NCI-H146 (cell line): Measurements from ENCODE around the gene CLCN4.
A peak's percentile ranks its signal among the peaks of the same experiment; 100 is the strongest.

Experiments
- DNase-seq: peaks from one replicate; lab custom pipeline; 2025; lab: John Stamatoyannopoulos, UW

The CLCN4 gene

GRCh38 chrX:10167573-10167972 lies 10.8 kb downstream of the CLCN4 start:
- DNase-seq: no peak

GRCh38 chrX:10168226-10168625 lies 11.5 kb downstream of the CLCN4 start:
- DNase-seq: no peak

GRCh38 chrX:10169175-10169574 lies 12.4 kb downstream of the CLCN4 start:
- no peak for DNase-seq

- DNase-seq: no peak
Observed at GRCh38 chrX:10171249-10171648, 14.5 kb downstream of the CLCN4 start.

GRCh38 chrX:10172877-10173276 lies 16.1 kb downstream of the CLCN4 start:
- no peak for DNase-seq

- no peak for DNase-seq
Observed at GRCh38 chrX:10173331-10173900, 16.6 kb downstream of the CLCN4 start.

GRCh38 chrX:10174051-10174450 lies 17.3 kb downstream of the CLCN4 start:
- DNase-seq: no peak

- no peak for DNase-seq
Observed at GRCh38 chrX:10174810-10175209, 18.0 kb downstream of the CLCN4 start.

- no peak for DNase-seq
Observed at GRCh38 chrX:10175319-10175871, 18.6 kb downstream of the CLCN4 start.

GRCh38 chrX:10176121-10177003 lies 19.6 kb downstream of the CLCN4 start:
- no peak for DNase-seq

GRCh38 chrX:10177004-10177396 lies 20.2 kb downstream of the CLCN4 start:
- no peak for DNase-seq

GRCh38 chrX:10177601-10178000 lies 20.8 kb downstream of the CLCN4 start:
- DNase-seq: no peak

GRCh38 chrX:10178866-10179463 lies 22.2 kb downstream of the CLCN4 start:
- no peak for DNase-seq

GRCh38 chrX:10183760-10184159 lies 27.0 kb downstream of the CLCN4 start:
- DNase-seq: no peak

- DNase-seq: no peak
Observed at GRCh38 chrX:10184411-10184810, 27.6 kb downstream of the CLCN4 start.

- DNase-seq: no peak
Observed at GRCh38 chrX:10186355-10186754, 29.6 kb downstream of the CLCN4 start.

- no peak for DNase-seq
Observed at GRCh38 chrX:10187421-10187820, 30.6 kb downstream of the CLCN4 start.

GRCh38 chrX:10189317-10190268 lies 32.8 kb downstream of the CLCN4 start:
- DNase-seq: peak; percentile 33

- DNase-seq: peak; percentile 56
Observed at GRCh38 chrX:10190367-10190766, 33.6 kb downstream of the CLCN4 start.

GRCh38 chrX:10193587-10193986 lies 36.8 kb downstream of the CLCN4 start:
- no peak for DNase-seq

- no peak for DNase-seq
Observed at GRCh38 chrX:10195425-10195824, 38.6 kb downstream of the CLCN4 start.

- no peak for DNase-seq
Observed at GRCh38 chrX:10195947-10196346, 39.2 kb downstream of the CLCN4 start.
